HK-2 (cell line): ENCODE data around the gene CPXM1.
"Not testable (repeated sequence)": the region's sequence is repeated elsewhere in the genome, so short reads cannot be mapped to it uniquely, and the experiment has no call there.

Experiments
- DNase-seq: peaks from one replicate; pipeline ENCODE4 v3.0.0-alpha.2; 2018; ENCODE audit not compliant: unreplicated experiment

The CPXM1 gene

DNA sequence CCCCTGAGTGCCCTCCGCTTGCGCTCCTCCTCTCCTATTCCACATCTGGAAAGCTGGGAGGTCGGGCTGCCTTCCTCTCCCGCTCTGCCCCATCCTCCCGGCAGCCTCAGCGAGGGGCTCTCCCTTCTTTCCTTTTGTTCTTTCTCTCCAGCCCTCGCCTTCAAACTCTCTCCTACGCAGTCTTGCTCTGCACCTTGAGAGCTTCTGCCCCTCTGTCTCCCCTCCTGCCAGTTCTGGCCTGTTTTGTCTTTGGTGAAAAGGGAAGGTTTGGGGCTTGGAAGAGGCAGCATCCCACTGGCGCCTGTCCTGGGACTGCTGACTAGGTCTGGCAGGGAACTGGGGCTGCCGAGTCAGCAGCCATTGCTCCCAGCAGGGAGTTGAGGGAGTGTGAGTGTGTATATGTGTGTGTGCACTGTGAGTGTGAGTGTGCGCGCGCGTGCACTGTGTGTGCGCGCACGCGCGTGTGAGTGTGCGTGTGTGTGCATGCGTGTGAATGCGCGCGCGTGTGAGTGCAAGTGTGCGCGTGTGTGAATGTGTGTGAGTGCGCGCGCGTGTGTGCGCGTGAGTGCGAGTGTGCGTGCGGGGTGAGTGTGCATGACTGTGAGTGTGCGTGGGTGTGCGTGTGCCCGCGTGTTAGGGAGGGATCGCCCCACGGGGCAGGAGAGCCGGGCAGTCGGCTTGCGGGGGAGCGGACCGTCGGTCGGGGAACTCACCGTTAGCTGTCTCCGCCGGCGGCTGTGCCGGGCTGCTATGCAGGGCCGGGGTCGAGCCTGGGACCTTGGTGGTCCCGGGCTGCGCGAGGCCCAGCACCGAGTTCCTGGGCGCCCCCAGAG lies 523 bp downstream of the CPXM1 start:
- no peak for DNase-seq

DNA sequence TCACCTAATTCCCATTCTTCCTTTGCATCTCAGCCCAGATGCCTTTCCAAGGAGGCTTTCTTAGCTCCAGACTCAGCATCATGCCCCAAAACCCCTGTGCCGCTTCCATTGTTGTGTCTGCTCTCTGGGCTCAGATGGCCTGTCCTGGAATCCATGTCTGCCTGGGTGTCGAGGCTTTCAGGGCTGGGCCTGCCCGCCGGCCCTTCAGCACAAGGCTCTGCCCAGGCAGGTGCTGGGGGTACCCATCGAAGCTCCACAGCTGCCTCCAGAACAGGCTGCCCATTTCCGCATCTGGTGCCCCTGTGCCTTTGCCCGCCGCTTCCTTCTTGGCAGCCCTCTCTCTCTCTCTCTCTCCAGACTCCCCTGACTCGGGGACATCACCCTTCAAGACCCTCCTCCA lies 1.2 kb downstream of the CPXM1 start:
- DNase-seq, result no peak

DNA sequence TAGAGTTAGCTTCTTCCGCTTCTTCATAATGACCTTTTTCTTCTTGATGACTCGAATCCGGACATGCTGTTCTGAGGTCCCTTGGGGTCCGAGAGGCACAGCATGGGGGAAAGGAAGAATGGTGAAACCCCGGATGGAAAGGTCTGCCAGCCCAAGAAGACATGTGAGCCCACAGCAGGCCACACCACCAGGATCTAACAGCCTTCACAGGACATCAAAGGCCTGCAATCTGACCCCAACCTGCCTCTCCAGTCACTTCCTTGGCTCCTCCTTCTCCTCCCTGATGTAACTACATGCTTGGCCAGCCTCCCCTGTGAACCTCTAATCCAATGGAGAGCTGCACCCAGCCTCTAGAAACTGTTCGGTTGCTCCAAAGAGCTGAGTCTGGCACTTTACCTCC lies 1.6 kb downstream of the CPXM1 start:
- DNase-seq, result no peak

DNA sequence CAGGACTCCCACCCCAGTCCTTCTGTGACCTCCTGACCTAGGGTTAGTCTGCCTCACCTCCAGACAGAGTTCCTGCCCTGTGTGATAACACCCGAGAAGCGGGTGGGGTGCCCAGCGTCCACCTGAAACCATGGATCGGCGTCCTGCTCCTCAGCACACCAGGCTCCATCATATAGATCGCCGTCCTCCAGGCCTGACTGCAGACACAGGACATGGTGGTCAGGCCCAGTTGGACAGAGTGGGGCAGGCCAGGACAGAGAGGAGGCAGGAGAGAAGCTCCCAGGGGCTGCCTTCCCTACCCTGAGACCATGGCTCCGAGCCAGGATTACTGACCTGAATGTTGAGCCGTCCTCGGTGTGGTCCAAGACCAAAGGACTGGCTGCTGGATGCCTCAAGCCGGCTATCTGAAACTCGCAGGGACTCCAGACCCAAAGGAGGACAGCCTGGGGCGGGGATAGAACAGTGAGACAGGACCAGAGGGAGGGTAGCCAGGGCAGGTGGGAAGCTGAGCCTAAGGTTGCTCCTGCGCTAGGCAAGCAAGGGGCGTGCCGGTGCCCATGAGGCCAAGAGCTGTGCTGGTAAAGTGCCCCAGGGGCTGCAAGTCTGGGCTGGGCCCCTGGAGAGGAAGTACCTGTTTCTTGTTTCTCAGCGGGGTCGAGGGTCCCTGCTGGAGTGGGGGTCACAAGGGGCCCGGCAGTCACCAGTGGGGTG lies 2.2 kb downstream of the CPXM1 start:
- DNase-seq, result no peak

DNA sequence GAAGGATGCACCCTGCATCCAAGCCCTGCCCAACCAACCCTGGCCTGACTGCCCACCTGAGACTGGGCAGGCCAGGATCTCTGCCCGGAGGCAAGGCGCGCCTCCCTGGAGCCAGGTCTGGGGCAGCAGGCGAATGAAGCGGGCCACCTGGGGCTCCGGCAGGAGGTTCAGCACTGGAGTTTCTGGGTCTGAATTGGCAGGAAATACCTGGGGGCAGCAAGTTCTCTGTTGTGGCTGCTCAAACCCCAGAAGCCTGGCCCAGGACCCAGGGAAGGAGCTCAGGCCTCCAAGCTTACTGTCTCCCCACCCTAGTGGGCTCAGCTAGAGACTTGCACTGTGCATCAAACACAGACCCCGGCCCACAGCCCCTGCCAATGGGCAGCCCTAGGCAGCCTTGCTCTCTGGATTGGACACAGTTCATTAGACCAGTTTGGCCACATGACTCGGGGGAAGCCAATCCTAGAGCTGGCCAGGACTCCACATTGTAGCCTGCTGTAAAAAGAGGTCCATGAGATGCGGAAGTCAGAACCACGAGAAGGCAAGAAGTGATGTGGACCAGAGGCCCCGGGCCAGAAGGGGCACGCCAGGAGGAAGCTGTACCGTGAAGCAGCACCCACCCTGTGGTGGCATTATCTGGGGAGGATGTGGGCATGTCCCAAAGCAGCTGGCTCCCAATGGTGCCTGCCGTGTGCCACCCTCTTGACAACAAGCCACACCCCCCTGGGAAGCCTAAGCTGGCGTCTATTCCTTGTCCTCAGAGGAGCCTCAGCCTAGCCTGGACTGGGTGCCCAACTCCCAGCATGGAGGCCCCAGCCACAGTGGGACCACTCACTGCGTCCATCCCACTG lies 3.1 kb downstream of the CPXM1 start:
- DNase-seq, result no peak

DNA sequence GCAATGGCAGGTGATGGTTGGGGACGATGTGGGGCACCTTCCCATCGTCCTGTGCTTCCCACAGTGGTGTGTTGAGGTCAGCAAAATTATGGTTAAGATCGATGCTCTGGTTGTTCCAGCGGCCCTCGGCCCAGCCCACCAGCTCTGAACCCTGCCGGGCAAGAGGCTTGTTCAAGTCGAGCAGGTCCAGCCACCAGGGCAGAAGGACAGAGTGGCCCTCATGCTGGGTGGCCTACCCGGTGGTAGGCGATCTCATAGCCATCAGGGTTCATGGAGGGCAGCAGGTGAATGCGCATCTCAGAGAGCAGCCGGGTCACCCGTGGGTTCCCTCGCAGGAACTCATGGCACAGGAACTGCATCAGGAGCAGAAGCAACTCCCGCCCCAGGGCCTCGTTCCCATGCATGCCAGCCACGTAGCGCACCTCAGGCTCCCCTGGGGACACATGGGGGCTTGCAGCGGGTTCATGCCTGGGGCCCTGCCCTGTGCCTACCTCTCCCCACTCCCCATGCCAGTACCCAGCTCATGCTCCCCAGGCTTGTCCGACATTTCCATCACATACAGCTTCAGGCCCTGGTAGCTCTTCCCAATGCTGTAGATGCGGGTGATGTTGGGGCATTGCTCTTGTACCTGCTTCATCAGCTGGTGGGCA lies 4.3 kb downstream of the CPXM1 start:
- no peak for DNase-seq

DNA sequence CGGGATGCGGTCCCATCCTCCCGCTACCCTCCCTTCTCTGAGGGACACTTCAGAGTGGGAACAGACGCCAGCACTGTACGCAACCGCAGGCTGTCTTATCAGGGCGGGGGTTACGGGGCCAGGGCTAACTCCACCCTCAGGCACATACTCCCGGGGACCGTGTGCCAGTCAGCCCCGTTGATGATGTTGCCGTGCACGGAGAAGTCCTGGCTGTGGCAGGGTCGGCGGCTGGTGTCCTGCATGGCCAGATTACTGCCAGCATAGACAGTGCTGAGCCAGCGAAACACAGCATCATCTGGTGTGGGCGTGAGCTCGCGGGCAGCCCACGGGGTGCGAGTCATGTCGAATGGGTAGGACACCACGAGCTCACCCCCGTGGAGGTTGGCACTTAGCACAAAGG lies 5.0 kb downstream of the CPXM1 start:
- DNase-seq, result no peak

DNA sequence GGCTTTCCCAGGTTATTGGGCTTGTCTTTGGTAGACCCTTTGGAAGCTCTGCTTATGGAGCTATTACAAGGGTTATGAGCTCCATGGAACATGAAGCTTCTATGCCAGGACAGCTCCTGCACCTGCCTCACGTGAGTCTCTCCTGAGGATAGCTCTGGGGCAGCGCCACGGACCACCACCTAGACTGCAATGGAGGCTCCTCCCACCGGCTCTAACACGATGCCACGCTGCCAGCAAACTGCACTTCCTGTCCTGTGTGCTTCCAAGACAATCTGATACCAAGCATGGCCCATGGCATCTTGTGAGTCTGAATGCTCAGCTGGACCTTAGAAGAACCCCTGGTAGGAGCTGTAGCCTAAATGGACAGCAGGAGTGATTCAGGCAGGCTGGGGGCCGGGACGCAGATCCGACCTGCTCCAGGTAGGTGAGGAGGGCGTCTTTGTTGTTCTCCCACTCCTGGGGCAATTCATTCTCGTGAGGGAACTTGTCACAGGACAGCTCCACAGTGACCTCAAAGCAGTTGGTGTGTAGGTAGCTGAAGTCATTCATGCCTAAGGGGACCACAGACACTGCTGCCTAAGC lies 5.5 kb downstream of the CPXM1 start:
- DNase-seq, result no peak

DNA sequence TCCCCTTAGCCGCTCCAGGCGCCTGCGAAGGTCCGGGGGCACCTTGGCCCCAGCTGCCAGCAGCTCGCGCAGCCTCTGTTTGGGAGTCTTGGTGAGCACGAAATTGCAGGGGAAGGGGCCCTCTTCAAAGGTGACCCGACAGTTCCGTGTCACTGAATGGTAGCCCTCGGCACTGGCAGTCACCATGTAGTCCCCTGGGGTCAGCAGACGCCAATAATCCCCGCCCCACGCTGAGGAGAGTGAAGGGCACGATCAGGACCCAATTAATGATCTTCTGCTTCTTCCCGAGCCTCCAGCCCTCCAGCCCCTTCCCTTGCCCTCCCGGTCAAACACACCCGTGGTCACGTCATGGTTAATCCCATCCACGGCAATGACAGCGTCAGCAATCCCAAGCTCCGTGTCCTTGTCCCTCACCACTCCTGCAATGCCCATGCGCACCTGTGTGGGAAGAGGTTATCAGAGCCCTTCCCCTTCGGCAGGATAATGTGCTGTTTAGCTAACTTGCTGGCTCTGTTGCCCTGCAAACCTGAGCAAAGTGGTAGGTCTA lies 6.2 kb downstream of the CPXM1 start:
- DNase-seq, result no peak

DNA sequence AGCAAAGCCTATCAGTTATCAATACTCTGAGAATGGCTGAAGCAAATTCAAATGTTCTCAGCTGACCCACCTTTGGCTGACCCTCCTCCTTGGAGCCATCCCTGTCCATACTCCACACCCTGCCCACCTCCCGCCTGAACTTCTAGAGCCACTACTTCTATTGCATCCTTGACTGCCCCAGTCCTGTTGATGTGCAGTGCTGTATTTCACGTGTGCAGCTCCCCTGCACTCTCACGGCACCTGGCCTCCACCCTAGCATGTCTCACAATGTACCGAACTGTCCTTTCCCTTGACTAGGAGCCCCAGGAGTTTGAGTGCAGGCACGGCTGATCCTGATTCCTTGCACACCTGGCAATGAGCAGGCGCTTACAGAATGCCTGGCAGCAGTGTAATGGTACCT lies 7.0 kb downstream of the CPXM1 start:
- no peak for DNase-seq

DNA sequence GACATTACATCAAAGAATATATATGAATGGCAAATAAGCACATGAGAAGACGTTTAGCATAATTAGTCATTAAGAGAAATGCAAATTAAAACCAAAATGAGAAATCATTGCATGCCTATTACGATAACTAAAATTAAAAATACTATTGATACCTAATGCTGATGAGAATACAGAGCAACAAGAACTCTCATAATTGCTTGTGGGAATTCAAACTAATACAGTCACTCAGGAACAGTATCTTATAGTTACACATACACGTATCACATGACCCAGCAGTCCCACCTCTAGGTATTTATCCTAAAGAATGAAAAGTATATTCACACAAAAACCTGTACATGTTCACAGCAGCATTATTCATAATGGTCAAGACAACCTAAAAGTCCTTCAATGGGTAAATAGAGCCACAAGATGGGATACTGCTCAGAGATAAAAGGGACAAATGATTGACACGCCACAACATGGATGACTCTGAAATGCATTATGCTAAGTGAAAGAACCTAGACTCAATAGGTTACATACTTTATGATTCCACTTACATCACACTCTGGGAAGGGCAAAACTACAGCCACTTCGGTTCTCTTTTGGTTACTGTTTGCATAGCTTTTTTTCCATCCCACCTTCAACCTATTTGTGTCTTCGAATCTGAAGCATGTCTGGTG lies 16.4 kb downstream of the CPXM1 start:
- no peak for DNase-seq

DNA sequence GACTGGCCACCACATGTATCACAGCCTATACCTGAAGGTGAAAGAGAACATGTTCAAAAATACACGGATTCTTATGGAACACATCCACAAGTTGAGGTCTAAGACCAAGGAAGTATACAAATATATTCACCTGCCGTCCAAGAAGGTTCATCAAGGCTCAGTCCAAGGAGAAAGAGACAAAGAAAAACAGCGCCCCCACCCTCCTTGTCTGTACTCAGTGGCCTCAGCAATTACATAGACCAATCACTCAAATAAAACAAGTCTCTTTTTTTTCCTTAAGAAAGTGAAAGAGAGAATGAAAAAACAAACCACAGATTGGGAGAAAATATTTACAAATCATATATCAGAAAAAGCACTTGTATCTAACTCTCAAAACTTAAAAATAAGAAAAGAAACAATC lies 19.5 kb downstream of the CPXM1 start:
- DNase-seq, result no peak

DNA sequence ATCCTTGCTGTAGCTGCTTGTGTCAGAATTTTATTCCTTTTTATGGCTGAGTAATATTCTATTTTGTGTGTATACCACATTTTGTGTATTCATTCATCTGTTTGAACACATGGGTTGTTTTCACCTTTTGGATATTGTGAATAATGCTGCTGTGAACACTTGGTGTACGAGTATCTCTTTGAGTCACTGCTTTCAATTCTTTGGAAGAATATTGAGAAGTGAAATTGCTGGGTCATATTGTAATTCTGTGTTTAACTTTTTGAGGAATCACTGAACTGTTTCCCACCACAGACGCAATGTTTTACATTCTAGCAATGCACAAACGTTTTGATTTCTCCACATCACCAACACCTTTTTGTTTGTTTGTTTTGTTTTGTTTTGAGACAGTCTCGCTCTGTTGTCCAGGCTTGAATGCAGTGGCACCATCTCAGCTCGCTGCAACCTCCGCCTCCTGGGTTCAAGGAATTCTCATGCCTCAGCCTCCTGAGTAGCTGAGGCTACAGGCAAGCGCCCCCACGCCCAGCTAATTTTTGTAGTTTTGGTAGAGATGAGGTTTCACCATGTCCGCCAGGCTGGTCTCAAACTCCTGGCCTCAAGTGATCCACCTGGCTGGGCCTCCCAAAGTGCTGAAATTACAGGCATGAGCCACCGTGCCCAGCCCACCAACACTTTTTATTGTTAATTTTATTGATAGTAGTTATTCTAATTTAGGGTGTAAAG lies 21.7 kb downstream of the CPXM1 start:
- DNase-seq, result no peak

DNA sequence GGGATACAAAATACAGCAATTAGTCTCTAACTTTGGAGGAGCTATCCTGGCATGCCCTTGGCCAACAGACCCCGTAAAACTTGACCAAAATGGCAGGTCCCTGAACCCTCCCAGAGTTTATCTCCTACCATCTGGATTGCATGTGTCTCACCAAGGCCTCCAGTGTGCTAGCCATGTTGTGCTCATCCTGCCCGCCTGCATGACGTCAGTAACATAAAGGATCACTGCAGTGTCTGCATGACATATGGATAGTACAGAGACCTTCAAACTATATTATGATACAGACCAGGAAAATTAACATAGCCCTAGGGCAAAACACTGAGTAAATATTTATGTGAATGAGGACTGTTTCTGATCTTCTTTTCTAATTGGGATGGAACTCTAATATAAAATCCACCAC lies 25.3 kb downstream of the CPXM1 start:
- DNase-seq, result no peak

DNA sequence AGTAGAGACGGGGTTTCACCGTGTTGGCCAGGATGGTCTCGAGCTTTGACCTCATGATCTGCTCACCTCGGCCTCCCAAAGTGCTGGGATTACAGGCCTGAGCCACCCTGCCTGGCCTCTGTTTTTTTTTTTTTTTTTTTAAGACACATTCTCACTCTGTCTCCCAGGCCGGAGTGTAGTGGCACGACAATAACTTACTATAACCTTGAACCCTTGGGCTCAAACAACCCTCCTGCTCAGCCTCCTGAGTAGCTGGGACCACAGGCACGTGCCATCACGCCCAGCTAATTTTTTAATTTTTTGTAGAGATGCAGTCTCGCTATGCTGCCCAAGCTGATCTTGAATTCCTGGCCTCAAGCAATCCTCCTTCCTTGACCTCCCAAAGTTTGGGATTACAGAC lies 26.6 kb downstream of the CPXM1 start:
- DNase-seq, result no peak

DNA sequence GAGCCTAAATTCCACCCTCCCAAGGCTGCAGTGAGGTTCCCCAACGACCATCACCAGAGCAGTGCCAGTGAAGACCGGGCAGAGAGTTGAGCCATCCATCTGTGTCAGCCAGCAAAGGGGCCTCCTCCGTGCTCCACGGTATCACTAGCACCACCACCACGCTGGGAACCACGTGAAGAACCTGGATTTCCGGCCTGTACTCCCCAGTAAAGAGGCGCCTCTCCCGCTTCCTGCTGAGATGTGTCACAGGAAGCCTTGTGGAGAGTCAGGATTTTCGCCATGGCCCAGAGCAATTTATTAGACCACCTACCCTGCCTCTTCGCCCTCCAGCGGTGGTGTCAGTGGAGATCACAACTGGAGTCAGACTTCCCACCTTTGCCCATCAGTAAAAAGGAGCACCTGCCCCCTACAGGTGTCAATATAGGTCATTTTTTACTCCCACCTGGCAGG lies 28.8 kb downstream of the CPXM1 start:
- DNase-seq, result no peak

DNA sequence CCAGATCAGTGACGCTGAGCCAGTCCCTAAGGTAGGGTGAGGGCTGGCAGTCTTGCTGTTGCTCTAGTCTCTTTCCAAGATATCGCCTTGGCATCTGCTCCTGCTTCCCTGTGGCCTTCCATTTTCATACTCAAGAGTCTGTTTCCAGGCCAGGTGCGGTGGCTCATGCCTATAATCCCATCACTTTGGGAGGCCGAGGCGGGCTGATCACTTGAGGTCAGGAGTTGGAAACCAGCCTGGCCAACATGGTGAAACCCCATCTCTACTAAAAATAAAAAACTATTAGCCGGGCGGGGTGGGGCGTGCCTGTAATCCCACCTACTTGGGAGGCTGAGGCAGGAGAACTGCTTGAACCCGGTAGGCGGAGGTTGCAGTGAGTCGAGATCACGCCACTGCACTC lies 30.3 kb downstream of the CPXM1 start:
- DNase-seq, result not testable (repeated sequence)

DNA sequence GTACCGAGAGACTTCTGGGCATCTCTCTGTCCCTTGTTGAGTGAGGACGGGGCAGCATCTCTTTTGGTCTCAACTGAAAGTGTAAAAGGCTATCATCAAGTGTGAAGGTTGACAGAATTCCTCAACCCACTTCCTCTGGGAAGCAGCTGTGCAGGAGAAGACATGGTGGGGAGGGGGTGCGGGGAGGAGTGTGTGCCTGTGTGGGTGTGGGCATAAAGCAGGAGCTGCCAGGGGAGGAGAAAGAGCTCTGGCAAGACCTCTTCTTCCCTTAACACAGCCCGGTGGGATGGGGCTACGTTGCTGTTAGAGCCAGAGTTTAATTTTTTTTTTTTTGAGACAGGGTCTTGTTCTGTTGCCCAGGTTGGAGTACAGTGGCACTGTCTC lies 31.8 kb downstream of the CPXM1 start:
- no peak for DNase-seq

DNA sequence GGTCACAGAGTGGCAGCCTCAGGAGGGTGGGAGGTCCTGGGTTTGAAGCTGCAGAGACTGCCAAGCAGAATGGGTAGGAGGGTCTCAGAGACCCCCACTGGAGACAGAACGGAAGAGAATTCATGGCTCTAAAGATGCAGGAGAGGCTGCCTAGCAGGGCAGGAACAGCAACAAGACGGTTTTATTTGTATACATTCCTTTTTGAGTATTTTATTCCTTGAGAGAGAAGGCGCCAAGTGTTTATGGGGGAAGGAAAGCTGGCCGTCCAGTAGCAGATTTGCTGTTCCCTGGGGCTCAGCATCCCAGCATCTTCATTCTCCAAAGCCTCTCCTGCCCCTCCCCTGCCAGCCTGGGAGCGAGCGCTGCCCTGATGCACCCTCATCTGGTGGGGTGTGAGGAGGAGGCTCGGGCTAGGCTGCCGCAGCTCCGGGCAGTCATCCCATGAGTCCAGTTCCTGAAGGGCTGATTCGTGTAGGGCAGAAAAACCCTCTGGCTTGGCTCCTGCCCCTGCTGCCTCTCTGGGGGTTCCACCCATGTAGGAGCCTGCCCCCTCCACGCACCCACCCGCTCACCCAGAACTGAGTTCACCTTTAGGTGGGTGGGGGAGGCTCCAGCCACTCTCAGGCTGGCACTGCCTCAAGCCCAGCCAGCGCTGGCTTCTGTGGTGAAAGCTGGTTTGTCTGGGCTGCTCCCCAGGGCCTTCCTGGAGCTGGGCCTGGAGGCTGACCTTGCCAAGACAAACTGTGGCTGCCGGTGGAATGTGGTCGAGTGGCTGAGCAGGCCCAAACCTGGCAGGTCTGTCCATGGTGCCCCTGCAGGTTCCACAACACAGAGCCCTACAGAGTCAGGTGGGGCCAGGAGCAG lies 32.4 kb downstream of the CPXM1 start:
- no peak for DNase-seq
